Stomach (tissue), 4 donors: ENCODE measurements around the gene TEAD1.

Experiments
- CTCF ChIP-seq, 7 experiments: fragments of 450-650 bp in 4 of 7; fragments of 200-600 bp in 3 of 7; sonication (generic) in 3 of 7; IDR thresholded peaks; one replicate each; pipeline ENCODE4 v1.5.1; 2016 to 2019; ENCODE audit warnings: antibody characterized with exemption in 7 of 7, control low read depth in 2 of 7, mild to moderate bottlenecking in 1 of 7
- EP300 ChIP-seq: sonication (generic); formaldehyde crosslinking; IDR thresholded peaks from one replicate; pipeline ENCODE4 v1.6.1; 2017; ENCODE audit warnings: antibody characterized with exemption
- POLR2A ChIP-seq, 4 donors: fragments of 450-650 bp; IDR thresholded peaks; one replicate each; pipeline ENCODE4 v1.6.1; 2016; ENCODE audit warnings: antibody characterized with exemption in 4 of 4, control low read depth in 2 of 4, mild to moderate bottlenecking in 1 of 4, moderate library complexity in 1 of 4
- POLR2AphosphoS5 ChIP-seq, 3 donors: sonication (generic); formaldehyde crosslinking; IDR thresholded peaks; one replicate each; pipeline ENCODE4 v1.6.1; 2016; ENCODE audit warnings: antibody characterized with exemption in 3 of 3

GRCh38 chr11:12810568-12810894, 136.3 kb downstream of the TEAD1 start:
- TF ChIP-seq CTCF (IDR thresholded peaks at IDR 0.05) = no peak
- no peak for TF ChIP-seq EP300
- TF ChIP-seq POLR2A (IDR thresholded peaks at IDR 0.05) = no peak
- no peak for TF ChIP-seq POLR2AphosphoS5 (IDR thresholded peaks at IDR 0.05)
